KG1 (cell line): ENCODE data around the gene SDHA.
"Not testable (repeated sequence)": the region's sequence is repeated elsewhere in the genome, so short reads cannot be mapped to it uniquely, and the experiment has no call there.

Experiments
- DNase-seq: peaks from one replicate; lab custom pipeline; 2025; lab: John Stamatoyannopoulos, UW

SDHA gene

GRCh38 chr5:257148-257547 is 39.0 kb downstream of the SDHA start:
- DNase-seq, result no peak

GRCh38 chr5:263275-263974 is 45.3 kb downstream of the SDHA start:
- DNase-seq, result not testable (repeated sequence)

GRCh38 chr5:264338-264737 is 46.2 kb downstream of the SDHA start:
- DNase-seq, result no peak

GRCh38 chr5:266311-267026 is 48.3 kb downstream of the SDHA start:
- not testable (repeated sequence) for DNase-seq

- no peak for DNase-seq
Measured at GRCh38 chr5:267716-268115, 49.6 kb downstream of the SDHA start.

GRCh38 chr5:270340-270739 is 52.2 kb downstream of the SDHA start:
- no peak for DNase-seq

- not testable (repeated sequence) for DNase-seq
Measured at GRCh38 chr5:271828-272167, 53.7 kb downstream of the SDHA start.

- DNase-seq, result not testable (repeated sequence)
Measured at GRCh38 chr5:273091-273490, 55.0 kb downstream of the SDHA start.

- not testable (repeated sequence) for DNase-seq
Measured at GRCh38 chr5:273491-273890, 55.4 kb downstream of the SDHA start.

- DNase-seq, result not testable (repeated sequence)
Measured at GRCh38 chr5:274346-274745, 56.2 kb downstream of the SDHA start.

- no peak for DNase-seq
Measured at GRCh38 chr5:278646-279045, 60.5 kb downstream of the SDHA start.

GRCh38 chr5:279051-279665 is 61.0 kb downstream of the SDHA start:
- DNase-seq, result not testable (repeated sequence)

GRCh38 chr5:285991-286557 is 68.0 kb downstream of the SDHA start:
- no peak for DNase-seq

GRCh38 chr5:290200-290599 is 72.1 kb downstream of the SDHA start:
- not testable (repeated sequence) for DNase-seq

- DNase-seq, result not testable (repeated sequence)
Measured at GRCh38 chr5:291345-291744, 73.2 kb downstream of the SDHA start.

GRCh38 chr5:294788-295187 is 76.7 kb downstream of the SDHA start:
- DNase-seq, result not testable (repeated sequence)

- DNase-seq, result not testable (repeated sequence)
Measured at GRCh38 chr5:296207-296606, 78.1 kb downstream of the SDHA start.

- DNase-seq, result not testable (repeated sequence)
Measured at GRCh38 chr5:296954-297353, 78.8 kb downstream of the SDHA start.

- not testable (repeated sequence) for DNase-seq
Measured at GRCh38 chr5:297448-297847, 79.3 kb downstream of the SDHA start.

- not testable (repeated sequence) for DNase-seq
Measured at GRCh38 chr5:297991-298736, 80.0 kb downstream of the SDHA start.

GRCh38 chr5:298737-299125 is 80.6 kb downstream of the SDHA start:
- DNase-seq, result no peak

GRCh38 chr5:299921-300320 is 81.8 kb downstream of the SDHA start:
- DNase-seq, result not testable (repeated sequence)
